ENCODE results near the gene MOV10.
"Not testable (repeated sequence)": the region's sequence is repeated elsewhere in the genome, so short reads cannot be mapped to it uniquely, and the experiment has no call there.

The MOV10 gene

GRCh38 chr1:112717263-112717873 lies 42.9 kb downstream of the MOV10 start:
- no peak for TF ChIP-seq CTCF (IDR thresholded peaks at IDR 0.05; ENCODE audit: insufficient read depth, low read length, poor library complexity, severe bottlenecking)
- no peak for DNase-seq (ENCODE audit: extremely low read depth, insufficient read length)
- Histone ChIP-seq H3K36me3 (ENCODE audit: control insufficient read depth, insufficient read depth, low read length) (no peaks in the 10 kb centered on the region), H3K4me3 (replicated peaks; ENCODE audit: low read depth, low read length) (no peak overlapping the region), H3K27me3 (replicated peaks; ENCODE audit: control insufficient read depth, insufficient read depth, low read length) (peaks cover 2% of the 10 kb centered on the region; the same call in 1 of the 2 replicates)

- no peak overlapping the region for H3K4me3 ChIP-seq (replicated peaks; ENCODE audit: low read depth, low read length)
- H3K27me3 ChIP-seq (replicated peaks; ENCODE audit: control insufficient read depth, insufficient read depth, low read length) = peaks cover 3% of the 10 kb centered on the region
- H3K36me3 ChIP-seq (ENCODE audit: control insufficient read depth, insufficient read depth, low read length) = no peaks in the 10 kb centered on the region
- TF ChIP-seq CTCF (IDR thresholded peaks at IDR 0.05; ENCODE audit: insufficient read depth, low read length, poor library complexity, severe bottlenecking) = peak; percentile 92
- peak; percentile 59 for DNase-seq (ENCODE audit: extremely low read depth, insufficient read length)
Measured at GRCh38 chr1:112718691-112719418, 44.4 kb downstream of the MOV10 start.

GRCh38 chr1:112719706-112720105 lies 45.2 kb downstream of the MOV10 start:
- peaks cover 3% of the 10 kb centered on the region for H3K27me3 ChIP-seq (replicated peaks; ENCODE audit: control insufficient read depth, insufficient read depth, low read length)
- no peak for TF ChIP-seq CTCF (IDR thresholded peaks at IDR 0.05; ENCODE audit: insufficient read depth, low read length, poor library complexity, severe bottlenecking)
- H3K4me3 ChIP-seq (replicated peaks; ENCODE audit: low read depth, low read length) = no peak overlapping the region
- DNase-seq (ENCODE audit: extremely low read depth, insufficient read length) = no peak
- H3K36me3 ChIP-seq (ENCODE audit: control insufficient read depth, insufficient read depth, low read length) = no peaks in the 10 kb centered on the region

- Histone ChIP-seq H3K4me3 (replicated peaks; ENCODE audit: low read depth, low read length) (no peak overlapping the region), H3K27me3 (replicated peaks; ENCODE audit: control insufficient read depth, insufficient read depth, low read length) (peaks cover 3% of the 10 kb centered on the region), H3K36me3 (ENCODE audit: control insufficient read depth, insufficient read depth, low read length) (no peaks in the 10 kb centered on the region)
- no peak for TF ChIP-seq CTCF (IDR thresholded peaks at IDR 0.05; ENCODE audit: insufficient read depth, low read length, poor library complexity, severe bottlenecking)
- no peak for DNase-seq (ENCODE audit: extremely low read depth, insufficient read length)
Measured at GRCh38 chr1:112720800-112721199, 46.3 kb downstream of the MOV10 start.

- not testable (repeated sequence) for H3K4me3 ChIP-seq (replicated peaks; ENCODE audit: low read depth, low read length); DNase-seq (ENCODE audit: extremely low read depth, insufficient read length); H3K36me3 ChIP-seq (ENCODE audit: control insufficient read depth, insufficient read depth, low read length); H3K27me3 ChIP-seq (replicated peaks; ENCODE audit: control insufficient read depth, insufficient read depth, low read length)
Measured at GRCh38 chr1:112721294-112721693, 46.8 kb downstream of the MOV10 start.

GRCh38 chr1:112721966-112722524 lies 47.6 kb downstream of the MOV10 start:
- peaks cover 3% of the 10 kb centered on the region for H3K27me3 ChIP-seq (replicated peaks; ENCODE audit: control insufficient read depth, insufficient read depth, low read length)
- no peak for DNase-seq (ENCODE audit: extremely low read depth, insufficient read length)
- no peaks in the 10 kb centered on the region for H3K36me3 ChIP-seq (ENCODE audit: control insufficient read depth, insufficient read depth, low read length)
- H3K4me3 ChIP-seq (replicated peaks; ENCODE audit: low read depth, low read length) = no peak overlapping the region
- TF ChIP-seq CTCF (IDR thresholded peaks at IDR 0.05; ENCODE audit: insufficient read depth, low read length, poor library complexity, severe bottlenecking) = no peak
